RCC 7860 (cell line): ENCODE results near the gene ASAP3.
"Not testable (repeated sequence)": the region's sequence is repeated elsewhere in the genome, so short reads cannot be mapped to it uniquely, and the experiment has no call there.

Experiments
- DNase-seq: peaks from one replicate; pipeline ENCODE4 v3.0.0-alpha.2; 2015; ENCODE audit warnings: low spot score
- FAIRE-seq: peaks from 2 replicates; lab custom pipeline; 2012; peaks lifted over from hg19 to GRCh38; lab: Jason Lieb, UNC

The ASAP3 gene

GRCh38 chr1:23515905-23516304 is 31.9 kb upstream of the ASAP3 start:
- FAIRE-seq (no peak), DNase-seq (no peak)

DNA sequence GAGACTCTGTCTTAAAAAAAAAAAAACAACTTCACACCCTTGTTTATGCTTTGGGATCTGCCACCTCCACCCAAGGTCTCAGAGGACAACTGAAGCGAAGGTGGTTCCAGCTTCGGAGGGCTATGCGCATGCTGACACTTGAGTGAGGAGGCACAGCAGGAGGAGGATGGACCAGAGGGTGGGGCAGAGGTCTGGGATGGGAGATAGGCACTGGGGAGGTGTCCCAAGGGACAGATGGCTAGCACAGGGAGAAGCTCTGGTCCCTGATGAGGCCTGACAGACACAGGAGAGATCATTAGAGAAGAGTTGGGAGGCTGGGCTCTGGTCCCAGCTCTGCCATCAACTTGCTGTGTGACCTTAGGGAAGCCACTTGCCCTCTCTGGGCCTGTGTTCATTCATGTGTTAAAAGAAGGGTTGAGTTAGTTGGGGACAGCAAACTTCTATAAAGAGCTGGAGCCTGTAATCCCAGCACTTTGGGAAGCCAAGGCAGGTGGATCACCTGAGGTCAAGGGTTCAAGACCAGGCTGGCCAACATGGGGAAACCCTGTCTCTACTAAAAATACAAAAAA is 30.2 kb upstream of the ASAP3 start:
- DNase-seq (no peak), FAIRE-seq (no peak)

GRCh38 chr1:23509896-23510295 is 25.9 kb upstream of the ASAP3 start:
- no peak for DNase-seq
- no peak for FAIRE-seq

DNA sequence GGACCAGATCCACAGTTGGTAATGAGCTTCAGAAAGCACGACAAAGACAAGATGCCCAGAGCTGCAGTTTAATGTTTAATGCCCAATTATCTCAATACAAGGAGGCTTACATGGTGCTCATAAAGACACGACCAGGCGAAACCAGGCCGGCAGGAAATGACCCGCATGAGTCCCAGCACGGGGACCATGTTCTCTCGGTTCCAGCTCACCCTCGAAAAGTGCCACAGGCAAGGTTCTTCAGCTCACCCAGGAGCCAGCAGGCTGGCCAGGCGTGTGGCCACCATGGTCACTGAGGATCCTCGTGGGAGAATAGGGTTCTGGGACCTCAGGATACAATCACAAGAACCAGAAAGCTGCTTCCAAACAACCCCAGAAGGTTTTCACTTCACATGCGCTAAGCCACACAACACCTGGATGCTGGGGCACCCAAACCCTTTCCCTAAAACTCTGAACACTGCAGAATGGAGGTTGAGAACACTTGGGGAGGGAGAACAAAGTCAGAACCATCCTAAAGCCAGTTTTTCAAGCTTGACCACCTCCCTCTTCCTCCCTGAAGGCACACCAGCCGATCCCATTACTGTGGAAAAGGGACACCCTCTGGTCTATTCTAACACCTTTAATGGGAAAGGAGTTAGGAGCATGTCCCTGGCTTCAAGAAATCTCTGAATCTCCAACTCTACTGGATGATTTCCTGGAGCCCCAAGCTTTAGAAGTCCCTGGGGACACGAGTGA is 22.6 kb upstream of the ASAP3 start:
- DNase-seq, result no peak
- FAIRE-seq, result no peak

DNA sequence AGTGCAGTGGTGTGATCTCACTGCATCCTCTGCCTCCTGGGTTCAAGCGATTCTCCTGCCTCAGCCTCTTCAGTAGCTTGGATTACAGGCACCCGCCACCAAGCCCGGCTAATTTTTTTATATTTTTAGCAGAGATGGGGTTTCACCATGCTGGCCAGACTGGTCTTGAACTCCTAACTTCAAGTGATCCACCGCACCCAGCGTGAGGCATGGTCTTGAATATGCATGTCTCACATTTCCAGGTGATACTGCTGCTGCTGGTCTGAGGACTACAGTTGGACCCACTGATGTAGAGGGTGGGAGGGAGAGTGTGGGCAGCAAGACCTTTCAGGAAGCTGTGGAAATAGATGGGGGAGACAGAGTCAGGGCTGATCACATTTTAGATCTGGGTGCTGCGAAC is 21.9 kb upstream of the ASAP3 start:
- no peak for FAIRE-seq

GRCh38 chr1:23504156-23504555 is 20.2 kb upstream of the ASAP3 start:
- FAIRE-seq, result not testable (repeated sequence)

More for the DNA sequence above, 21.9 kb upstream of the ASAP3 start:
- no peak for DNase-seq

GRCh38 chr1:23502951-23503350 is 19.0 kb upstream of the ASAP3 start:
- FAIRE-seq, result no peak

More at GRCh38 chr1:23504156-23504555, 20.2 kb upstream of the ASAP3 start:
- DNase-seq, result not testable (repeated sequence)

GRCh38 chr1:23500466-23500865 is 16.5 kb upstream of the ASAP3 start:
- FAIRE-seq, result no peak
- no peak for DNase-seq

More at GRCh38 chr1:23502951-23503350, 19.0 kb upstream of the ASAP3 start:
- no peak for DNase-seq

DNA sequence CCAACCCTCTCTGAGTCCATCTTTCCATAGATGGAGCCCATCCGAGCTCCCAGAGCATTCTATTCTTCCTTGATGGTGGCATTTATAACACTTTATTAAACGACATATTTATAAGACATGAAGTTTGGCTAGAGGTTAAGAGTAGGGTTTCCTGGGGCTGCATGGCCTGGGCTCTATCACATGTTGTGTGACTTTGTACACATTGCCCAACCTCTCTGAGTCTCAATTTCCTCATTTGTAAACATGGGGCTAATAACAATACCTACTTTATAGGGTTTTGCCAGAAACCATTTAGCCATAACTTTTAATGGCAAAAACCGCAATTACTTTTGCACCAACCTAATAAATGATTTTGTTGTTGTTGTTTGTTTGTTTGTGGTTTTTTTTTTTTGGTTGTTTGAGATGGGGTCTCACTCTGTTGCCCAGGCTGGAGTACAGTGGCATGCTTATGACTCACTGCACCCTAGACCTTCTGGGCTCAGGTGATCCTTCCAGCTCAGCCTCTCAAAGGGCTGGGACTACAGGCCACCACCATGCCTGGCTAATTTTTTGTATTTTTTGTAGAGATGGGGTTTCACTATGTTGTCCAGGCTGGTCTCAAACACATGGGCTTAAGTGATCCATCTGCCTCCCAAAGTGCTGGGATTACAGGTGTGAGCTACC is 13.9 kb upstream of the ASAP3 start:
- no peak for FAIRE-seq

GRCh38 chr1:23496490-23497181 is 12.7 kb upstream of the ASAP3 start:
- FAIRE-seq (no peak), DNase-seq (no peak)

More for the DNA sequence above, 13.9 kb upstream of the ASAP3 start:
- DNase-seq, result no peak

DNA sequence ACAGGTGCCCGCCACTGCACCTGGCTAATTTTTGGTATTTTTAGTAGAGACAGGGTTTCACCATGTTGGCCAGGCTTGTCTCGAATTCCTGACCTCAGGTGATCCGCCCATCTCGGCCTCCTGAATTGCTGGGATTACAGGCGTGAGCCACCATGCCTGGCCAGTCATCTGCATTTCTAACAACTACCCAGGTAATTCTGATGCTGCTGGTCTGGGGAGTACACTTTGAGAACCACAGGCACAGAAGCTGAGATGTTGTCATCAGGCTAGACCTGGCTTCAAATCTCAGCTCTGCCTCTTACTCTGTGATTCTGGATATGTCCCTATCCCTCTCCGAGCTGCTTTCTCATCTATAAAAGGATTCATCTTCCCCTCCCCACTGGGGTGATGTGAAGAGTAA is 10.9 kb upstream of the ASAP3 start:
- not testable (repeated sequence) for FAIRE-seq, DNase-seq

DNA sequence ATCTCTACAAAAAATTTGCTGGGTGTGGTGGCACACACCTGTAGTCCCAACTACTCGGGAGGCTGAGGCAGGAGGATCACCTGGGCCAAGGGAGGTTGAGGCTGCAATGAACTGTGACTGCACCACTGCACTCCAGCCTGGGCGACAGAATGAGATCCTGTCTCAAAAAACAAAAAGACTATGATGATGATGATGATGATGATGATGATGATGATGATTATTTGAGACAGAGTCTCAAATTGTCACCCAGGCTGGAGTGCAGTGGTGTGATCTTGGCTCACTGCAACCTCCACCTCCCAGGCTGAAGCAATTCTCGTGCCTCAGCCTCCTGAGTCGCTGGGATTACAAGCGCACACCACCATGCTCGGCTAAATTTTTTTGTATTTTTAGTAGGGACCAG is 8.8 kb upstream of the ASAP3 start:
- not testable (repeated sequence) for DNase-seq, FAIRE-seq

DNA sequence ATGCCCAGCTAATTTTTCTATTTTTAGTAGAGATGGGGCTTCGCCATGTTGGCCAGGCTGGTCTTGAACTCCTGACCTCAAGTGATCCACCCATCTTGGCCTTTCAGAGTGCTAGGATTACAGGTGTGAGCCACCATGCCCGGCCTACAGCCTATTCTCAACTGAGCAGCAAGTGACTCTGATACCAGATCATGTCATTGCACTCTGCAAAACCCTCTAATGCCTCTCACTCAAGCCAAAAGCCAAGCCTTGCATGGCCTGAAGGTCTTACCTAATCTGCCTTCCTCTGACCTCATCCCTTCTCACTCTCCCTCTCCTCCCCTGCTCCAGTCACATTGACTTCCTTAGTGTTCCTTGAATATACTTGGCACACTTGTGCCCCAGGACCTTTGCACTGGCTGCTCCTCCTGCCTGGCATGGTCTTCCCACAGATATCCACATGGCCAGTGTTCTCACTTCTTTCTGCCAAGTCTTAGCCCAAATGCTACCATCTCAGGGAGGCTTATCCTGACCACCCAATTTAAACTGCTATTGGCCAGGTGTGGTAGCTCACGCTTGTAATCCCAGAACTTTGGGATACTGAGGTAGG is 8.2 kb upstream of the ASAP3 start:
- no peak for DNase-seq
- FAIRE-seq, result no peak

DNA sequence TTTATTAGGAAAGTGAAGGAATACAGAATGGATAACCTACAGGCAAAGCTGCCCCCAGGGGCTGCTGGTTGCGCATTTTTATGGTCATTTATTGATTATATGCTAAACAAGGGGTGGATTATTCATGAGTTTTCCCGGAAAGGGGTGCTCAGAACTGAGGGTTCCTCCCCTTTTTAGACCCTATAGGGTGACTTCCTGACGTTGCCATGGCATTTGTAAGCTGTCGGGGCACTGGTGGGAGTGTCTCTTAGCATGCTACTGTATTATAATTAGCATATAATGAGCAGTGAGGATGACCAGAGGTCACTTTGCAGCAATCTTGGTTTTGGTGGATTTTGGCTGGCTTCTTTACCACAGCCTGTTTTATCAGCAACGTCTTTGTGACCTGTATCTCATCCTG is 5.9 kb upstream of the ASAP3 start:
- no peak for FAIRE-seq
- no peak for DNase-seq

- no peak for FAIRE-seq
- DNase-seq, result no peak
Measured at GRCh38 chr1:23485002-23485332, 988 bp upstream of the ASAP3 start.

GRCh38 chr1:23484253-23485001 is 448 bp upstream of the ASAP3 start:
- DNase-seq (peak; percentile 50), FAIRE-seq (no peak)

GRCh38 chr1:23481904-23482303 is 2.1 kb downstream of the ASAP3 start:
- DNase-seq, result no peak
- no peak for FAIRE-seq

DNA sequence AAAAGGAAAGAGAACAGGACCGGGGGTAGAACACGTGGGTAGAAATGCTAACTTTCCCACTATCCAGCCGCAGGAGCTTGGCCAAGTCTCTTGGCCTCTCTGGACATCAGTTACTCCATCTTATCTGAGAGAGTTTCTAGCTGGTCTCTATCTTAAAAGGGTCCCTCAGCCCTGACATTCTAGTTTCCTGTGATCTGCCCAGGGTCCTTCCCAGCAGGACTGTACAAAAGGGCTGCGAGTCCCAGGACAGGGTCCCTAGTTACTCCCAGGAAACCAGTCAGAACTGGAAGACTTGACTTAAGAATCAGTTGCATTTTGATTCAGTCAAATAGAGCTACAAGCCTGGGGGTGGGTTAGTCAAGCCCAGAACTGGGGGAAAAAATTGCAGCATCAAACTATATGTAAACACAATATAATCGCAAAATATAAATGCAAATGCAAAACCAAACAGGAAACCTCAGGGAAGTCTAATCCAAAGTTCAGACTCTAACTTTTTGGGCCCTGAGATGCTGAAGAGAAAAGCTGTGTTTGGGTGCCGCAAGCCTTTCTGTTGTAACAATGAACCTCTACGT is 2.9 kb downstream of the ASAP3 start:
- DNase-seq (no peak), FAIRE-seq (no peak)

DNA sequence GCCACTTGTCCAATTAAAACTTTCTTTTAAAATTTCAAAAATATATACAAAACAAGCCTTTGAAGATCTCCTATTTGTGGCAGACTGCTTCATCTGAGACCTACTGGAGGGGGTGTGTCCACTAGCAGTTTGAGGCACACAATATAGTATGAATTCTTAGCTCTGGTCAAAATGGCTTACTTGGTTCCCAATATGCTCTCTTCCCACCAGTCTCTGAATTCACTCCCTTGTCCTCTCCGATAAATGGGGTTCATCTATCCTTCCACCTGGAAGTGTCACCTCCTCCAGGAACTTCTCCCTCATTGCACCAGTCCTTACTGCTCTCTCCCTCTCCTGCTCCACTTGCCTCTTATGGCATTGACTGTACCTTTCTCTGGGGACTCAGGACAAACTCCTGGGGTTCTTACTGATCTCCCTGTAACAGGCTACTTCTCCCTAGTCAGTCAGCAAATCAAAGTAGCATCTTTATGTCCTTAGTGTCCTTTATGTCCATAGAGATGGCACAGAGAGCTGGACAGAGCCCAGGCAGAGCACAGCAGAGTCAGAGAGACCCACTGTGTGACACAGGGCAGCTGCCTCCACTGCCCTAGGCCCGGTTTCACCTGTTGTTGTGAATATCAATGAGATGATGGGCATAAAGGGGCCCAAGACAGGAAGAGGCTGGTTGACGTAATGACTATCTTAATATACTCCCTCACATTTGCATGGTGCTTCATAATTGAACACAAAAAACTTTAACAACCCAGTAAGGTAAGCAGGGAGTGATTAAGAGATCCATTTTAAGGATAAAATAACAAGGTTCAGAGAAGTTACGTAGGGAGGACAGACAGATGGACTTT is 3.6 kb downstream of the ASAP3 start:
- no peak for DNase-seq
- no peak for FAIRE-seq

DNA sequence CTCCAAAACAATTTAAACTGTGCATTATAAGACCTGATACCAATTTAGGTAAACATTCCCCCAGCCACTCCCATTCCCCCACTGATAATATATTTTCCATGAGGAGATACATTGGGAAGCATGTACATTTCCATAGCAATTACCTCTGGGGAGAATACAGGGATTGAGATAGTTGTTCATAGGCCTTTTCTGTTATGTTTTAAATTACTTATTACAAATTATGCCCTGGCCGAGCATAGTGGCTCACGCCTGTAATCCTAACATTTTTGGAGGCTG is 4.4 kb downstream of the ASAP3 start:
- FAIRE-seq, result no peak

More for the DNA sequence above, 4.4 kb downstream of the ASAP3 start:
- no peak for DNase-seq
